Measurements from ENCODE around the gene RAB6B. TPM values are rescaled to one million over a fixed set of nuclear protein-coding genes. Genes with fewer than 3 reads are reported as not detected.

The RAB6B gene
- total and polyA plus RNA-seq, 2 experiments from 2014 or later = 1.2 to 3.9 TPM

- TF ChIP-seq POLR2AphosphoS5 (IDR thresholded peaks at IDR 0.05; ENCODE audit: low read depth) (no peak), CTCF (conservative IDR thresholded peaks at IDR 0.05; ENCODE audit: low read depth in 2 of 2) (no peak), ZNF331 (CRISPR knock-in tag; IDR thresholded peaks at IDR 0.05; ENCODE audit: low read depth) (no peak), EZH2phosphoT487 (IDR thresholded peaks at IDR 0.05; ENCODE audit: unreplicated experiment) (no peak), NANOG (IDR thresholded peaks at IDR 0.05; ENCODE audit: borderline replicate concordance) (no peak)
- TF ChIP-seq, protein P1, sequence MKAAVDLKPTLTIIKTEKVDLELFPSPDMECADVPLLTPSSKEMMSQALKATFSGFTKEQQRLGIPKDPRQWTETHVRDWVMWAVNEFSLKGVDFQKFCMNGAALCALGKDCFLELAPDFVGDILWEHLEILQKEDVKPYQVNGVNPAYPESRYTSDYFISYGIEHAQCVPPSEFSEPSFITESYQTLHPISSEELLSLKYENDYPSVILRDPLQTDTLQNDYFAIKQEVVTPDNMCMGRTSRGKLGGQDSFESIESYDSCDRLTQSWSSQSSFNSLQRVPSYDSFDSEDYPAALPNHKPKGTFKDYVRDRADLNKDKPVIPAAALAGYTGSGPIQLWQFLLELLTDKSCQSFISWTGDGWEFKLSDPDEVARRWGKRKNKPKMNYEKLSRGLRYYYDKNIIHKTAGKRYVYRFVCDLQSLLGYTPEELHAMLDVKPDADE (IDR thresholded peaks at IDR 0.05) = no peak
Observed at GRCh38 chr3:133872161-133872560, 23.5 kb downstream of the RAB6B start (continued).

DNA sequence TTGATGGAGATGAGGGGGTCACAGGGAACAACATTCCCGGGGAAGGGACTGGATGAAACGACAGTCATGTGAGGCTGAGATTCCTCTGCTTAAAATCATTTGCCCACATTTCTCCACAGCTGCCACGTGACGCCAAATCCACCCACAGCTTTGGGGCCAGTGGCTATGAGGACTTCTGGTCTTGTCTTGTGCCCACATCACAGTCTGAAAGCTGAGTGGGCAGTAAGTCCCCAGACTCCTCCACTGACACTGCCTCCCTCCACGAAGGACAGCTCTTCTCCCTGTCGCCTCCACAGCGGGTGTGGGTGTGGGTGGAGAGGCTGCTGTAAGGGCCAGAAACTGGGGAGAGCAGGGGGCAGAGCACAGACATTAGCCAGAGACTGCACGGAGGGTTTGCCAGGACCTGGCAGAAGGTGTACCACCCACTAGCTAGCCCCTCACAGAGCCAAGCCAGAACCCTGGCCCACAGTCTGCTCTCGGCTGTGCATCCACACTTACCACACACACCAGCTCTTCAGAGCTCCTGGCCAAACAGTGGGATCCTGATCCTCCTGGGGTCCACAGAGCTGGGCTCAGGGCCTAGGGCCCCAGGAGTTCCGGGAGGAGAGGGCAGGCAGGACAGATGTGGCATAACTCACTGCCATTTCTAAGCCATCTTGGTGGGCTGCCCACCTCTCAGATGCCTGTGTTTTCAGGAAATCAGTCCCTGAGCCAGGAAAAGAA lies 24.2 kb downstream of the RAB6B start:
- no peak overlapping the region for H3K27ac ChIP-seq (ENCODE audit: low read depth)
- H3F3A ChIP-seq (replicated peaks; ENCODE audit: low read depth) = no peaks in the 10 kb centered on the region
- DNase-seq (ENCODE audit: low spot score) (no peak), ATAC-seq (no peak)
- no peaks in the 10 kb centered on the region for H3K4me1 ChIP-seq (ENCODE audit: insufficient read depth)
- no peaks in the 10 kb centered on the region for H3K9me2 ChIP-seq (ENCODE audit: insufficient read depth)
- no peaks in the 10 kb centered on the region for H3K36me3 ChIP-seq (ENCODE audit: insufficient read depth)
- no peaks in the 10 kb centered on the region for H3K9me3 Mint-ChIP-seq
- no peaks in the 10 kb centered on the region for H4K20me1 ChIP-seq (replicated peaks; ENCODE audit: insufficient read depth)
- no peaks in the 10 kb centered on the region for H3K79me2 ChIP-seq (replicated peaks; ENCODE audit: insufficient read depth)
- H3K27me3 ChIP-seq (ENCODE audit: insufficient read depth) = no peaks in the 10 kb centered on the region
- no peaks in the 10 kb centered on the region for H3K36me3 Mint-ChIP-seq (ENCODE audit: low read depth)
- H3K4me3 Mint-ChIP-seq = no peak overlapping the region
- H3K4me3 ChIP-seq = no peak overlapping the region
- H3K27me3 Mint-ChIP-seq (ENCODE audit: insufficient read depth, low read depth, poor library complexity) = peaks cover 10% of the 10 kb centered on the region
- H3K4me1 Mint-ChIP-seq = peaks cover 24% of the 10 kb centered on the region
- H2AFZ ChIP-seq = no peak overlapping the region
- H3K27ac Mint-ChIP-seq = no peak overlapping the region
- H3K4me2 ChIP-seq = no peak overlapping the region
- no peak for TF ChIP-seq ZNF462 (CRISPR knock-in tag; IDR thresholded peaks at IDR 0.05)
- TF ChIP-seq, protein P2, sequence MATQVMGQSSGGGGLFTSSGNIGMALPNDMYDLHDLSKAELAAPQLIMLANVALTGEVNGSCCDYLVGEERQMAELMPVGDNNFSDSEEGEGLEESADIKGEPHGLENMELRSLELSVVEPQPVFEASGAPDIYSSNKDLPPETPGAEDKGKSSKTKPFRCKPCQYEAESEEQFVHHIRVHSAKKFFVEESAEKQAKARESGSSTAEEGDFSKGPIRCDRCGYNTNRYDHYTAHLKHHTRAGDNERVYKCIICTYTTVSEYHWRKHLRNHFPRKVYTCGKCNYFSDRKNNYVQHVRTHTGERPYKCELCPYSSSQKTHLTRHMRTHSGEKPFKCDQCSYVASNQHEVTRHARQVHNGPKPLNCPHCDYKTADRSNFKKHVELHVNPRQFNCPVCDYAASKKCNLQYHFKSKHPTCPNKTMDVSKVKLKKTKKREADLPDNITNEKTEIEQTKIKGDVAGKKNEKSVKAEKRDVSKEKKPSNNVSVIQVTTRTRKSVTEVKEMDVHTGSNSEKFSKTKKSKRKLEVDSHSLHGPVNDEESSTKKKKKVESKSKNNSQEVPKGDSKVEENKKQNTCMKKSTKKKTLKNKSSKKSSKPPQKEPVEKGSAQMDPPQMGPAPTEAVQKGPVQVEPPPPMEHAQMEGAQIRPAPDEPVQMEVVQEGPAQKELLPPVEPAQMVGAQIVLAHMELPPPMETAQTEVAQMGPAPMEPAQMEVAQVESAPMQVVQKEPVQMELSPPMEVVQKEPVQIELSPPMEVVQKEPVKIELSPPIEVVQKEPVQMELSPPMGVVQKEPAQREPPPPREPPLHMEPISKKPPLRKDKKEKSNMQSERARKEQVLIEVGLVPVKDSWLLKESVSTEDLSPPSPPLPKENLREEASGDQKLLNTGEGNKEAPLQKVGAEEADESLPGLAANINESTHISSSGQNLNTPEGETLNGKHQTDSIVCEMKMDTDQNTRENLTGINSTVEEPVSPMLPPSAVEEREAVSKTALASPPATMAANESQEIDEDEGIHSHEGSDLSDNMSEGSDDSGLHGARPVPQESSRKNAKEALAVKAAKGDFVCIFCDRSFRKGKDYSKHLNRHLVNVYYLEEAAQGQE (IDR thresholded peaks at IDR 0.05; ENCODE audit: unreplicated experiment) = no peak
- TF ChIP-seq POLR2AphosphoS5 (IDR thresholded peaks at IDR 0.05; ENCODE audit: low read depth) = no peak
- no peak for TF ChIP-seq EZH2phosphoT487 (IDR thresholded peaks at IDR 0.05; ENCODE audit: unreplicated experiment)
- TF ChIP-seq ZNF331 (CRISPR knock-in tag; IDR thresholded peaks at IDR 0.05; ENCODE audit: low read depth) = no peak
- no peak for TF ChIP-seq ZNF114 (CRISPR knock-in tag; IDR thresholded peaks at IDR 0.05)
- no peak for TF ChIP-seq CREB1 (CRISPR knock-in tag; IDR thresholded peaks at IDR 0.05; ENCODE audit: low read depth)
